Kidney (tissue), 14 donors: ENCODE measurements around the gene NSG1. TPM values are rescaled to one million over a fixed set of nuclear protein-coding genes. Genes with fewer than 3 reads are reported as not detected.
A peak's percentile ranks its signal among the peaks of the same experiment; 100 is the strongest.

Source experiments
- DNase-seq, 5 donors: peaks; one replicate each; pipeline ENCODE4 v3.0.0-alpha.2; 2013 to 2020
- FAIRE-seq: peaks from 2 replicates; lab custom pipeline; 2012; peaks lifted over from hg19 to GRCh38; lab: Jason Lieb, UNC
- H3K27ac ChIP-seq, 2 donors: one replicate each; pipeline ENCODE4 v1.7.0; 2013; ENCODE audit warnings: low read depth in 2 of 2, low read length in 2 of 2, inconsistent platforms in 1 of 2
- H3K27me3 ChIP-seq: one replicate; pipeline ENCODE4 v1.7.1; 2013; ENCODE audit warnings: low read length, inconsistent platforms; ENCODE audit not compliant: control insufficient read depth, insufficient read depth
- H3K36me3 ChIP-seq, 3 donors: one replicate each; pipeline versions ENCODE4 v1.7.0 to v1.7.1; 2013; ENCODE audit warnings: low read length in 3 of 3, control low read depth in 1 of 3, inconsistent platforms in 1 of 3; ENCODE audit not compliant: insufficient read depth in 3 of 3, control insufficient read depth in 2 of 3
- H3K4me1 ChIP-seq, 3 donors: one replicate each; pipeline versions ENCODE4 v1.7.0 to v1.7.1; 2013; ENCODE audit warnings: low read length in 3 of 3, inconsistent platforms in 1 of 3, low read depth in 1 of 3; ENCODE audit not compliant: control insufficient read depth in 2 of 3, insufficient read depth in 2 of 3
- H3K4me3 ChIP-seq, 3 donors: one replicate each; pipeline versions ENCODE4 v1.7.0 to v1.8.1; 2013; ENCODE audit warnings: low read length in 3 of 3, control low read depth in 1 of 3, inconsistent platforms in 1 of 3
- H3K9ac ChIP-seq, 3 donors: one replicate each; pipeline versions ENCODE4 v1.7.0 to v1.7.1; 2013; ENCODE audit warnings: low read length in 3 of 3, control low read depth in 1 of 3, inconsistent platforms in 1 of 3
- H3K9me3 ChIP-seq, 3 donors: one replicate each; pipeline versions ENCODE4 v1.7.0 to v1.7.1; 2013; ENCODE audit warnings: low read length in 3 of 3, control low read depth in 1 of 3, inconsistent platforms in 1 of 3; ENCODE audit not compliant: control insufficient read depth in 2 of 3, insufficient read depth in 1 of 3
- intact Hi-C: fragments of 100-400 bp; cut with DNase I; formaldehyde crosslinking; loops from one replicate; pipeline ENCODE4 v1.11.1; 2022
- polyA plus RNA-seq: library from polyadenylated mRNA; stranded (reverse); fragments of 350-450 nt; fragmentation: Illumina TruSeq; extraction: RNeasy Lipid Tissue Mini Kit (QIAGEN cat#74804); gene quantifications from one replicate; pipeline ENCODE4 v1.2.3, GENCODE V29; 2014; ENCODE audit warnings: low read depth, low replicate concordance; ENCODE audit not compliant: insufficient read depth
- total RNA-seq: library from RNA; stranded (reverse); fragmentation: NEBNext Ultra II Directional; extraction: Animal tissue kit (Norgen Biotek cat#: 25700); gene quantifications from one replicate; pipeline ENCODE4 v1.2.1, GENCODE V29; 2021
- TF ChIP-seq, protein P1 (sequence below): IDR thresholded peaks from 3 replicates; pipeline ENCODE4 v1.5.1; 2012; ENCODE audit warnings: mild to moderate bottlenecking, moderate library complexity, borderline replicate concordance; ENCODE audit not compliant: insufficient read depth; ENCODE audit errors: extremely low read depth
- donor health status: control.
- donor health status: control.
- donor health status: control.
- donor health status: control.
- donor health status: control.
- donor health status: DM: yes; HTN: yes; CAD: no.
- donor health status: Normal renal cell carcinoma (clear cell type).

Gene NSG1
- total and polyA plus RNA-seq, 2 donors from 2014 or later, result 4.7 to 9.5 TPM

DNA sequence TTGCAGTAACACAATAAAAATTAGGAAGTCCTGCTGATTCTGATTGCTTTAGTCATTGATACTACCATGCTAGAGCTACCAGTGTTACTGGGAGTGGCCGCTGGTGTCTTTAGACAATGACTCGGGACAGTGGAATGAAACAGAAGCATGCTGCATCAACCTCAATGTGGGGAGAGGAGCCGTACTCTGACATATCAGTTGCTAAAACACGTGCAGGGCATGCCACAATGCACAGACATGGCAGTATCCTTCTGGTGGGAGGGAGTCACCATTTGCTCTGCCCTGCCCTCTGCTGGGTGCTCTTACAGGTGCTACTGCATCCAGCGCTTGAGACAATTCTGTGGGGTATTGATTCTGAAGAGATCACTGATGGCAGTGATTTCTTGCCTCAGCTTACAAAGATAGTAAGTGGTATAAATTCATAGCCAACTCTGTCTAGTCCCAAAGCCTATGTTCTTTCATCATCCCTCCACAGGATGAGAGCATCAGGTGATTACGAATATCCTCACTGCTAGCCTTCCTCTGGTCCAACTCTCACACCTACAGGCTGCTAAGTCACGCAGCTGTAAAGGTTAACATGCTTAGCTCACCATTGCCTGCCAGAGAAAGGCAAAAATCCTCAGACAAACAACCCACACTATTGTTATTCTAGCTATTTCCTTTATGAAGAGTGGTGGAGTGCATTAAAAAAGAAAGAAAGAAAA lies 43.7 kb downstream of the NSG1 start:
- intact Hi-C loops, result no loop called here
- Histone ChIP-seq H3K27ac (no peak overlapping the region), H3K4me1 (no peaks in the 10 kb centered on the region), H3K9ac (no peak overlapping the region), H3K4me3 (no peak overlapping the region), H3K9me3 (no peaks in the 10 kb centered on the region), H3K36me3 (peaks cover 0 to 37% (median 16%) of the 10 kb centered on the region in 3 donors), H3K27me3 (no peaks in the 10 kb centered on the region)
- peak in 3 of 5 donors; percentile 66 to 77 (median 66) for DNase-seq
- TF ChIP-seq, protein P1, sequence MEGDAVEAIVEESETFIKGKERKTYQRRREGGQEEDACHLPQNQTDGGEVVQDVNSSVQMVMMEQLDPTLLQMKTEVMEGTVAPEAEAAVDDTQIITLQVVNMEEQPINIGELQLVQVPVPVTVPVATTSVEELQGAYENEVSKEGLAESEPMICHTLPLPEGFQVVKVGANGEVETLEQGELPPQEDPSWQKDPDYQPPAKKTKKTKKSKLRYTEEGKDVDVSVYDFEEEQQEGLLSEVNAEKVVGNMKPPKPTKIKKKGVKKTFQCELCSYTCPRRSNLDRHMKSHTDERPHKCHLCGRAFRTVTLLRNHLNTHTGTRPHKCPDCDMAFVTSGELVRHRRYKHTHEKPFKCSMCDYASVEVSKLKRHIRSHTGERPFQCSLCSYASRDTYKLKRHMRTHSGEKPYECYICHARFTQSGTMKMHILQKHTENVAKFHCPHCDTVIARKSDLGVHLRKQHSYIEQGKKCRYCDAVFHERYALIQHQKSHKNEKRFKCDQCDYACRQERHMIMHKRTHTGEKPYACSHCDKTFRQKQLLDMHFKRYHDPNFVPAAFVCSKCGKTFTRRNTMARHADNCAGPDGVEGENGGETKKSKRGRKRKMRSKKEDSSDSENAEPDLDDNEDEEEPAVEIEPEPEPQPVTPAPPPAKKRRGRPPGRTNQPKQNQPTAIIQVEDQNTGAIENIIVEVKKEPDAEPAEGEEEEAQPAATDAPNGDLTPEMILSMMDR, result peak; percentile 54
- FAIRE-seq, result no peak

DNA sequence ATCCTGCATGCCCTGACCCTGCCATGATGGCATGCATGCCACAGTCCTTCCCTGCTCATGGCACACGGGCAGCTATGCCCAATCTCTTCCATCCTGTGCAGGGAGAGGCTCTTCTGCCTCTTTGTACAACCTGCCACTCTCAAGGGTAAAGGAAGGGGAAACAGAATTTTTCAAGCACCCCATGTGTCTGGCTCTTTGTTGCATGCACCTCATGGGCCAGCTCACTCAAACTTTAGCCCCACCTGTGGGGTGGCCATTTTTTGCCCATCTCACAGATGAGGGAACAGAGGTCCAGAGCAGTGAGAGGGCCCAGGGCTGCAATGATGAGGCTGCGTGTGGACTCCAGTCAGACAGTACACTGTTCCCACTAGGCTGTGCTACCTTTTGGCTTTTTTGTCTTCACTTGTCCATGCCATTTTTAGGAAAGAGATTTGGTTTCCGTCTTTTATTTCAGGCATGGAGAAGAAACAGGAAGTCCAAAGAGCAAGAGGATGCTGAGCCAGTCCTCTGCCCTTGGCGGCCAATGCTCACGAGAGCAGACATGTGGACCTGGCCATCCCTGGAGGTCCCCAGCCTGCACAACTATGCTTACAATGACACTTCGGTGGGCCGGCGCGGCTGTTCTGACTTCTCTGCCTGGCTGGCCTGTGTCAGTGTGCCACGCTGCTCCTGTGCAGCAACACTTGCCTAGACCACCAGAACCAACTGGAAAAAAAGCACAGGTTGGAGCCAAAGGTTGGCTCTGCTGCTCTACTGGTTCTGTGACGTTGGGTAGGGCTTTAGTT lies 45.6 kb downstream of the NSG1 start:
- Histone ChIP-seq H3K36me3 (peaks cover 0 to 36% (median 25%) of the 10 kb centered on the region in 3 donors), H3K9me3 (no peaks in the 10 kb centered on the region), H3K27ac (no peak overlapping the region), H3K4me1 (no peaks in the 10 kb centered on the region), H3K9ac (no peak overlapping the region), H3K4me3 (no peak overlapping the region), H3K27me3 (no peaks in the 10 kb centered on the region)
- DNase-seq (no peak), FAIRE-seq (no peak)
- intact Hi-C loops, result no loop called here
- TF ChIP-seq, protein P1, result no peak

DNA sequence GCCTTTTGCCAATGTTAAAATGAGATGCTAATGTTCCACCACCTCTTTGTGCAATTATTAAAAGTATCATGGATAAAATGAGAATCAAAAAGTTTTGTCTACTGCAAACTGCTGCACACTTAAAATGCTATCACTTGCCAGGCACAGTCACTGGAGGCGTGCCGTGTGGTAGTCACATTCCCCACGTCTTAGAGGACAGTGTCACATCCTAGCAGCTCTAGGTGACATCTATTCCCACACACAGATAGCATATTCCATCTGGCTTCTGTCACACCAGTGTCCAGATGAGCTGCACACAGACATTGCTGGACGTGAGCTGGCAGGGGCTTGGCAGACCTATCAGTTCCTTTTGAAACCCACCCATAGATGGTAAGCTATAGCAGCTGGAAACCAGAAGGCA lies 47.0 kb downstream of the NSG1 start:
- no peak overlapping the region for H3K27ac ChIP-seq
- H3K27me3 ChIP-seq, result no peaks in the 10 kb centered on the region
- no peaks in the 10 kb centered on the region for H3K4me1 ChIP-seq
- no peak overlapping the region for H3K4me3 ChIP-seq
- TF ChIP-seq, protein P1, result no peak
- peaks cover 3 to 32% (median 29%) of the 10 kb centered on the region in 3 donors for H3K36me3 ChIP-seq
- intact Hi-C loops, result no loop called here
- no peak for FAIRE-seq
- no peak for DNase-seq
- no peaks in the 10 kb centered on the region for H3K9me3 ChIP-seq
- H3K9ac ChIP-seq, result no peak overlapping the region
